Erythroblast (primary cell): Measurements from ENCODE around the gene IL12RB2.
"Not testable (repeated sequence)": the region's sequence is repeated elsewhere in the genome, so short reads cannot be mapped to it uniquely, and the experiment has no call there.

ENCODE experiments used
- DNase-seq, 2 experiments: peaks; one replicate each; lab custom pipeline; 2025; lab: John Stamatoyannopoulos, UW
- GATA1 ChIP-seq: IDR thresholded peaks from 2 replicates; pipeline ENCODE4 v1.6.1; 2011; ENCODE audit warnings: low read depth, mild to moderate bottlenecking, control low read depth, low read length, moderate library complexity
- POLR2A ChIP-seq: IDR thresholded peaks from 2 replicates; pipeline ENCODE4 v1.6.1; 2011; ENCODE audit warnings: mild to moderate bottlenecking, low read length

IL12RB2 gene

GRCh38 chr1:67376381-67376780 is 68.7 kb downstream of the IL12RB2 start:
- peak in 1 of 2 experiments; percentile 21 for DNase-seq
- TF ChIP-seq GATA1, result no peak
- TF ChIP-seq POLR2A, result no peak

- TF ChIP-seq POLR2A, result no peak
- TF ChIP-seq GATA1, result no peak
- DNase-seq, result peak in 1 of 2 experiments; percentile 22
Measured at GRCh38 chr1:67377253-67377652, 69.6 kb downstream of the IL12RB2 start.

GRCh38 chr1:67381154-67381553 is 73.5 kb downstream of the IL12RB2 start:
- TF ChIP-seq POLR2A (no peak), GATA1 (no peak)
- no peak for DNase-seq

- DNase-seq, result no peak
- TF ChIP-seq POLR2A, result no peak
- no peak for TF ChIP-seq GATA1
Measured at GRCh38 chr1:67382292-67382691, 74.6 kb downstream of the IL12RB2 start.

GRCh38 chr1:67383999-67384638 is 76.4 kb downstream of the IL12RB2 start:
- no peak for TF ChIP-seq POLR2A
- no peak for TF ChIP-seq GATA1
- no peak for DNase-seq

GRCh38 chr1:67390041-67390887 is 82.6 kb downstream of the IL12RB2 start:
- TF ChIP-seq GATA1 (no peak), POLR2A (no peak)
- no peak for DNase-seq

- no peak for DNase-seq
- TF ChIP-seq POLR2A (no peak), GATA1 (no peak)
Measured at GRCh38 chr1:67393240-67393639, 85.6 kb downstream of the IL12RB2 start.

- no peak for TF ChIP-seq GATA1
- no peak for TF ChIP-seq POLR2A
Measured at GRCh38 chr1:67393737-67394136, 86.1 kb downstream of the IL12RB2 start.

GRCh38 chr1:67394548-67394947 is 86.9 kb downstream of the IL12RB2 start:
- TF ChIP-seq POLR2A, result no peak
- TF ChIP-seq GATA1, result no peak
- DNase-seq, result no peak

More at GRCh38 chr1:67393737-67394136, 86.1 kb downstream of the IL12RB2 start:
- no peak for DNase-seq

- no peak for DNase-seq
- TF ChIP-seq POLR2A (no peak), GATA1 (no peak)
Measured at GRCh38 chr1:67399199-67399993, 91.7 kb downstream of the IL12RB2 start.

GRCh38 chr1:67400029-67400786 is 92.5 kb downstream of the IL12RB2 start:
- DNase-seq, result not testable (repeated sequence)

GRCh38 chr1:67401443-67401842 is 93.8 kb downstream of the IL12RB2 start:
- DNase-seq, result no peak
- TF ChIP-seq POLR2A, result no peak
- no peak for TF ChIP-seq GATA1

GRCh38 chr1:67404212-67404620 is 96.5 kb downstream of the IL12RB2 start:
- no peak for DNase-seq
- TF ChIP-seq GATA1 (no peak), POLR2A (no peak)
